ENCODE results near the gene TUBAL3.

TUBAL3 gene

DNA sequence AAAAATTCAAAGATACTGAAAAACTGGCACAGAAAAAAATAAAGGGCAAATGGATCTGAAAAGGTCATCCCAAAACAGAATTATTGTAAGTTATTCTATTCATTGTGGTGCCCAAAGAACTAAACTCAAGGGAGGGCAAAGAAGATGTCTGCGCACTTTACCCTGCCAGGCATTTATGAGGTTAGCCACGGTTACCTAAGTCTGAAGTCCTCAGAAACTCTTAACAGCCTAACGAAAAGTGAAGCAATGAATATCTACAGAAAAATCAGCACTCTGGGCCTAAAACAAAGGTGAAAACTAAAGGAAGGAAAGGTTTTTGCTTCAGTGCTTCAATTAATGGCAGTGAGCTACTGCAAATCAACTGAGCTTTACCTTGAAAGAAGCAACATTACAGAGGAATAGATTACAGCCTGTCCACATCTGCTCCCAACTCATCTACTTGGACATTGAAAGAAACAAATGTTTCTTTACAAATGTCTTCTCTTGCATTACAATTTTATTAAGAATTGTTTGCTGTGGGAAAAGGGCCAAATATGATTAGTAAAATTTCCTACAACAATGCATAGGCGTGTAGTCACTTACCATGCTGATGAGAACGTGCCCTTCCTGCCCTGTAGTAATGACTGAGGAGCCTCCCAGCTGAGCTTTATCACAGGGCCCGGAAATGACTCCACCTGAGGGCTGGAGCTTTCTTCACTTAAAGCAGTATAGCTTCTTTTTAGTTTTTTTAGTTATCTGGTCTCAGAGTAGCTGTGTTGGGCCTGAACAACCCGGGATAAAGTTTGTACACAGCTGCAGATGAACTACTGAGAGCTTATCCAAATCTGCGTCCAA, at the start of gene TUBAL3:
Gene TUBAL3, minus strand, starts transcription at position 621 of the 834 bp plus-strand sequence. Its CDS starts 36 bp downstream, at position 585.
- DNase-seq = no peak

DNA sequence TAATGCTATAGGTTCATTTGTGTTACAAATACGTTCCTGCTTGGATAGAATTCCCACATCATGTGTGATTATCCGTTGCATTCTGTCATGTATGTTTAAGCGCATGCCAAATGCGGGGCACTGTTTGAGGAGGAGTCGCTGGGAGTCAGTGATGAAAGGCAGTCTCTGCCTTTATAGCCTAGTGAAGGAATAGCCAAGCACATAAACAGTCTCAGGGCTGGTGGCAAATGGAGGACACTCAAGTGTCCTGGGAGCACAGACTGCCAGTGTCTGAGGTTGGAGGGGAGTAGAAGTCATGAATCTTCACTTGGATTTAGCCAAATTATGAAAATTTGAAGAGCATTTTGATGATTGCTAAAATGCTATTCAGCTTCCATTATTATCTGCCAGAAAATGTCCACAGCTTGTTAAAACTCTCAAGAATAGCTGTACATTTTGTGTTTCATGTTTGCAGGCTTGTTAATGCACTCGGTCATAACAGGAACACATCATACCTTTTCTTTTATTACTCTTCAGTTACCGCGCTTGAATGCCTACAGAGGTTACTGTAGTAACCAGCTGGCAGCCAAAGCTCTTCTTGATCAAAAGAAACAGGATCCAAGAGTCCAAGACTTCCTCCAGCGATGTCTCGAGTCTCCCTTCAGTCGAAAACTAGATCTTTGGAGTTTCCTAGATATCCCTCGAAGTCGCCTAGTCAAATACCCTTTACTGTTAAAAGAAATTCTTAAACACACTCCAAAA, 49.3 kb upstream of the TUBAL3 start:
- DNase-seq = peak; percentile 61

DNA sequence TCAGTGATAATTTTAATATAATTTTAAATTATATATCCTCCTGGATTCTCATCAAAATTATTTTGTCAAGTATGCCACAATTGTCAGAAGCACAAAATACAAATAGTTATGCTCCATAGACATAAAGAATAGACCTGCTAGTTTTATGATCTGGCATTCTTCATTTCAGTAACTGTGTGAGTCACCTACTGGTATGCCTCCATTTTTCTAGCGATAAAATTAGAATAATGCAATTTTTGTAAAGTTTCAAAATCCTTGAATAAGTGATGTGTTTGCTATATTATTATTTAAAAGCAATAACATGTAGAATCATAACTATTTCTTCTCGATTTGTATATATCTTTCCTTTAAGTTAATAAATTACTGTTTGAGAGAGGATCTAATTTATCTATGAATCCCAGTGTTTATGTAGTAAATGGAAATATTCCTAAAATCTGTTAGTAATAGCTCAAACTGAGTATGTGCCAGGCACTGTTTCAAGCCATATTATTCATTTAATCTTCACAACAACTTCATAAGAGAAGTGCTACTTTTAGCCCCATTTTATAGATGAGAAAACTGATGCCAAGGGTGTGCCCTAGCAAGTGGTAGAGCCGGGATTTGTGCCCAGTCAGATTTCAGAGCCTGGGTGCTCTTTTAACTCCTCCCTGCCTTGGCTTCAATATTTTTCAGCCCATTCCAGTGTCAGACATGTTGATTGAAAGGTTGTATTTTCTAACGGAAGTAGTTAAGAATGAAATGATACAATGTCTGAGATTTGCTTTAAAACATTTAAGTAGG, 46.2 kb upstream of the TUBAL3 start:
- DNase-seq = no peak

DNA sequence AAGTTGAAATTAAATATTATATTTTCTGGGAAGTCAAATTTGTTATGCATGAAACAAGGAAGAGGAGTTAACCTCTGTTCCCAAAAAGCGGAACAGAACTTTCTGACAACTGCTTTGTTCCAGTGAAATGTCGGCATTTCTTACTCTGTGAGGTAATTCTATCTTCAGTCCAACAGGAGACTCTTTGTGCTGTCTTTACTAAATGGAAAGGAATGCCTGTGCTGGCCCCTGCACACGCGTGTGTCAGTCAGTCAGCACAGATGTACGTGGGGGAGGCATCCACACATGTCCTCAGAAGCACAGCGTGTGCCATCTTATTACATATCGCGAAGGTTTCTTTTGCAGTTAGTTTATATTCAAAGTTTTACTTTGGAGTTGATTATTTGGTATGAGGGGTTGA, 45.2 kb upstream of the TUBAL3 start:
- no peak for DNase-seq

DNA sequence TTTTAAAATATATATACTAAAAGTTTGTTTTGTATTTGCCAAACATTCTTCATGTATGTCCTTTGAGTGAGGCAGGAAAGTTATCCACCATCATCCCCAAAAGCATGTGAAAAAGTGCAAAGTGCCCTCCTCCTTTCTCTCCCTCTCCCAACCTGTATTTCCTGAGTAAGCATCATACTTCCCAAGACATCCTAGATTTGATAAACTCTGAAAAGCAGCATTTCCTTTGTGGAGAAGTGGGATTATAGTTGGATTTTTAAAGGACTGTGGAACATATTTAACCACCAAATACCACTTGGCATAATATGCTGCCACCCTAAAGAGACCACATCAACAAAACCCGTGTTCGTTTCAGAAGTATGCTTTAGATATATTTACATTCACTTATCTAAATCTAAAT, 44.6 kb upstream of the TUBAL3 start:
- DNase-seq = no peak

DNA sequence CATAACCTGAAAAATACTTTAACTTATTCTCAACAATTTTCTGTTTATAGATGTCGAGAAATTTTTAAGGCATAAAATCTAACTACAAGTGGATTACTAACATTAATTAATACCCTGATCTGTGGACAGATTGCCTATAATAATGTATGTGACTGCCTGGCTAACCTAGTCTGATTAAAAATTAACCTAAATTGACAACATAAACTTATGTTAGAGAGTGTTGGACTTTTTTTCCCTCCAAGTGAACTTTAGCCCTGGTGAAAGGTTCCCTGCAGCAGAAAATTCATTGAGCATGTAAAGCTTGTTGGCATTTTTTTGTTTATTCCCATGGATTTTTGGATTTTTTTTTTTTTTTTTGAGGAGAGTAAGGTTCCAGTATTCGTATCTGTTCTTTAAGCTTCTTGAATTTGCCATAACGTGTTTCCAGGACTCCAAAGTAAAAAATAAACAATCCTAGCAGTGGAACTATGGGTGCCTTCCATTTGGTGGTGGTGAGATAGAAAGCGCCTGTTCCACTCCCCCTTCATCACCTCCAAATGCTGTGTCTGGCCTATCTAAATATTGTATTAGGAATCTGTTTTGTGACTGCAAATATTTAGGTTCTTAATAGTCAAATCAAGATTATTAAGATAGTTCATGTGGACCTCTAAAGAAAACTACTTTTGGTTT, 43.8 kb upstream of the TUBAL3 start:
- no peak for DNase-seq

DNA sequence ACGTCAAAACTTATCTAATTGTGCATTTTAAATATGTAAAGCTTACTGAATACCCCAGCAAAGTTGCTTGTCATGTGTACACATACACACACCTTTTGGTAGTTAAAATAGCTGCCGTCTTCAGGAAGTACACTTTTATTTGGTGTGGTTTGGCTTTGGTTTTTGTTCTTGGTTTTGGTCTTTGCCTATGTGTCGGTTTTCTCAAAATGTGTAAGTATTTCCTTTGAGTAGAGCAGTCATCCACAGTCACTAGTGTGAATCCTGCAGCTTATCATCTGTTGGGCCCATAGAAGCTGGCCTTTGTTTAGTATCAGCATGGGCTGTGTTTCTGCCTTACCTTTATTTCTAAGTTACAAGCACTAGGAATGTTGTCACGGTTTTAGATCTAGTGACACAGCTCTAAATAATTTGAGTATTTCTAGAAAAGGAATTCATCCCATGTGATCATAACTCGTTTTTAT, 43.0 kb upstream of the TUBAL3 start:
- DNase-seq = peak; percentile 55

DNA sequence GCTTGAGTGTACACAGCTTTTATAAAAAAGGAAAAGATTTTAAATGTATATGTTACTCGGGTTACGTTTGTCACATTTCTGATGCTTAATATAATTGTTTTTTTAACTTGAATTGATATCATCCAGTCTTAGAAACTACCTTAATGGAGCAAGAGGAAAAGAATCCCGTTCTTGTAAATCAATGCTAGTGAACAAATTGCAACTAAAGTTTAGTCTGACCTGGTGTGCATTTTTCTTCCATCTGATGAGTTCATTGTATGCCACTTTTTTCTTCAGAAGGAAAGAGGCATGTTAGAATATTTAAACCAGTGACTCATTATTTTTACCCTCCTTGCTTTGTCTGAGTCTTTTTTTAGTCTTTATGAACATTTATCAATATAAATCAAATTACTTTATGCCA, 42.4 kb upstream of the TUBAL3 start:
- peak; percentile 45 for DNase-seq

DNA sequence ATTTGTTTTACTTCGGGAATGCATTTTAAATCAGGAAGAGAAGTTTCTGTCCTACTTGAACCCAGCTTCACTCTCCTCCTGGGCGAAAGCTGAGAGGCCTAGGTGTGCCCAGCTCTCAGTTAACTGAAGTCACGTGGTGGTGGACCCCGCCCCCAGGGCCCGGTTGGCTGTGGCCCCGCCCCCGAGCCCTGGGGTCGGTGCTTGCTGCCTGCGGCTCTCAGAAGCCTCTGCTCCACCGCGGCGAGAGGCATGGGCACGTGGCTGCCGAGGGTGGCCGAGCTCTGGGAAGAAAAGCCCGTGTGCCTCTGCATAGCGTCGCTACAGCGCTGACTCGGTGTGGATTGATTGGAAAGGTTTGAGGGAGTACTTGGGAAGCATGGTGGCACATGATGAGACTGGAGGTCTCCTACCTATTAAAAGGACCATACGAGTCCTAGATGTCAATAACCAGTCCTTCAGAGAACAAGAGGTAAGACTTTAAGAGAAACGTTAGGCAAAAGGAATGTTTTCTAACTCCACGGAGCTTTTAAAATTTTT, 41.8 kb upstream of the TUBAL3 start:
- peak; percentile 99 for DNase-seq

DNA sequence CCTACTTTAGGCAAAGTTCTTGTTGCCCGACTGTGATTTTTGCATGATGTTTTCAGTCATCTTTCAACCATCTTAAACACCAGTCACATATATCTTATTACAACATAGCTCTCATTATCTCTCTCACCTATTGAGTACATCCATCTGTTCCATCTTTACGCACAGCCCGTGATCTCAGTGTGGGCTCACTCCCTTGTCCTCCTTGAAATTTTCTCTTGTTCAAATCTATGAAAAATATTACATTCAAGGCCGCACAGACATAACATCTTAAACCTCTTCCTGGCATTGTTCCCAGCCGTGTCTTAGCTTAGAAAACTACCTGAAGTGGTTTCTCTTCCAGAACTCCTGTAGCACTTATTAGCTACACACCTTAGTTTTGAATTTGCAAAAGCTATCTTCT, 40.4 kb upstream of the TUBAL3 start:
- no peak for DNase-seq

DNA sequence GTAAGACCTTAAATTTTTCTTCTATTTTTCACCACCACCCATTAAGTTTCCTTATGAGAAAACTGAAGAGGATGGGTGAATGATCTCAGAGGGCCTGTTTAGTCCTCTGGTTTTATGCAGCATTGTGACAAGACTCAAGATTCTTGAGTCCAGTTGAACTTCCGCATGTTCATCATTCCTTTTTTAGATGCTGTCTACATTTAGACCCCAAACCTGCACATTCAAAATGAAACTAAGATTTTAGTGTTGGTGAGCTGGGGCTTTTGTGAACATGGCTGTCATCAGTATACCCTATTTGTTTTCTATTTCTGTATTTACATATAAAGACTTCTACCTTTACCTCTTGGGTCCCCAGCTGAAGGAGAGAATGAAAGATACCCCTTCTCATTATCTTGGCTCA, 38.8 kb upstream of the TUBAL3 start:
- no peak for DNase-seq

DNA sequence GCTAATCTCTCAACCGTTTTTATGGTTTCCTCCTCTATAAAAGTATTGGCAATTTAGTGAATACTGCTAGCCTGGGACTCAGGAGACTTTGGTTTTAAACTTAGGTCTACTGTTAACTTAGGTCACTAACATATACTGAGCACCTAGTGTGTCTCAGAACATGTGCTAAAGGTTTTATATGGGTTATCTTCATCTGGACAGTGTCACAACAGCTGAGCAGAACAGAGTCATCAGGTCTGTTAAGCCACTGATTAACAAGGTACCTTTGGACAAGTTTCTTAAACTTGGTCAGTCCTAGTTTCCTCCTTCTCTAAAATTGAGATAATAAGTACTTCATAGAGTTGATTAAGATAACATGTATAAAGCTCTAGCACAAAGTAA, 38.4 kb upstream of the TUBAL3 start:
- DNase-seq = no peak

DNA sequence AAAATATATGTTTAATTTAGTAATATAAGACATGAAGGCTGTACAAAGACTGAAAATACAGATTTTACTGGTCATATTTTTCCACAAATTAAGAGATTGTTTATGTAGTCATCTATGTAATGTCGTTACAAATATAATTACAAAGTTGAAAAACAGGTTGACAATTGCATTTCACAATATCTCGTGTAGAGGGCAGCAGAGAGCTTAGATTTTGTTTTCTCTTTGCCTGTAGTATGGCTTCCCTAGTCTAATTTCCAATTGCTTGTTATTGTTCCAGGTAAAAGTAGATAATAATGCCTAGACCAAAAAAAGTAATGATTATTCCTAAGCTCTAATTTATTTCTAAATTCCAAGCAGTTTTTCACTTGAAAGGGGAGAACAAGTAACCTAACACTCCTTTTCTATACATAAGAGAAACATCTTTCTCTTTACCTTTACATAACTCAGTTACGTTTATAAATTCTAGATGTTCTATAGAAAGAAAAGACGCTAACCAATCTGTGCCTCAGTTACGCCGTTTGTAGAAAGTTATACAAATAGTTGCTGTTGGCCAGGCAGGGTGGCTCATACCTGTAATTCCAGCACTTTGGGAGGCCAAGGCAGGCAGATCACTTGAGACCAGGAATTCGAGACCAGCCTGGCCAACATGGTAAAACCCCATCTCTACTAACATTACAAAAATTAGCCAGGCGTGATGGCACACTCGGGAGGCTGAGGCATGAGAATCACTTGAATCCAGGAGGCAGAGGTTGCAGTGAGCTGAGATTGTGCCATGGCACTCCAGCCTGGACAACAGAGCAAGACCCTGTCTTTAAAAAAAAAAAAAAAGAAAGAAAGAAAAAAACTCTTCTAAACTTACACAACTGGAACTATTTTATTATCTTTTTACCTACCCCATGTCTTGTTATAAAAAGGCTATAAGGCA, 37.7 kb upstream of the TUBAL3 start:
- DNase-seq = peak; percentile 78

DNA sequence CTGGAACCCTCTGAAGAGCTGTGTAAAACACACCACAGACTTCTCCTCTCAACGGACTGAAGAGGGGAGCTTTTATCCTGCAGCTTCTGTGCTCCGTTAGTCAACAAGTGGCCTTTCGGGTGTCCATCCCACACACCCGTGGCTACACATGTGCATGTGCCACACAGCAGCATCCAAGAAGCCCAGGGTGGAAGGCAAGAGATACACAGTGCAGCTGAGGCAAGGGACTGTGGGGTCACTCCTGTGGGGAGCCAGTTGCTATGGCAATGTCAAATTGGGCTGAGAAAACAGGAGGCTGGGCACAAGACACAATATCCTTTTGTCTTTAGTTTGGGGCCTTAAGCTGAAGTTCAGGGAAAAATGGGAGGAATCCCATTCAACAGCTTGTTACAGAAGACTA, 36.5 kb upstream of the TUBAL3 start:
- DNase-seq = no peak

DNA sequence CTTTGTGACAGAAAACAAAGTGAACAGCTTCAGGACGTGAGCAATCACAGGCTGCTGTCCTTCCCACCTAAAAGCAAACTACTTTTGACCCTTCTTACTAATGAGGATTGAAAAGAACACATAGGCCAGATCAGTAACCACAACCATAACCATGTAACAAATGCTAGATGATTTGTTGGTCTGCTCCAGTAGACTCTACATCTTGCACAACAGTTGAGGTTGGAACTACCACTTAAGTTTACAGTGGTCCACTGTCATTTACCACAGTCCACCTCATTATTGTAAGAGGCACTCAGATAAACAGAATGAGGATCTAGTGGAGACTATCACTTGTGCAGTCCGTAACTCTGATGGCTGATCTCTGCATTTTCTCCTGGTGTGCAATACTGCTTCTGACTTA, 35.6 kb upstream of the TUBAL3 start:
- no peak for DNase-seq

DNA sequence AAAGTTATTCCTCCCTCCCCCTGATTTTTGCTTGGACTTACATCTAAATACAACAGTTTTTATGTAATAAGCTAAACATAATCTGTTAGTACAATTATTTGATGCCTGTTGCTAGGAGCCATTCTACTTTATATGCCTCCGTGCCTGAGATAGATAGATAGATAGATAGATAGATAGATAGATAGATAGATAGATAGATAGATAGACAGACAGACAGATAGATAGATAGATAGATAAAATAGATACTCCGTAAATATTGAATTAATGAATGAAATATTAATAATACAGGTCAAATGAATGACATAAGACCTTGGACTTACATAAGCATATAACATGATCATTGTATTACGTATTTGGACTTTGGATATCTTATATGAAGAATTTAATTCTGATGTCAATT, 30.7 kb upstream of the TUBAL3 start:
- no peak for DNase-seq

DNA sequence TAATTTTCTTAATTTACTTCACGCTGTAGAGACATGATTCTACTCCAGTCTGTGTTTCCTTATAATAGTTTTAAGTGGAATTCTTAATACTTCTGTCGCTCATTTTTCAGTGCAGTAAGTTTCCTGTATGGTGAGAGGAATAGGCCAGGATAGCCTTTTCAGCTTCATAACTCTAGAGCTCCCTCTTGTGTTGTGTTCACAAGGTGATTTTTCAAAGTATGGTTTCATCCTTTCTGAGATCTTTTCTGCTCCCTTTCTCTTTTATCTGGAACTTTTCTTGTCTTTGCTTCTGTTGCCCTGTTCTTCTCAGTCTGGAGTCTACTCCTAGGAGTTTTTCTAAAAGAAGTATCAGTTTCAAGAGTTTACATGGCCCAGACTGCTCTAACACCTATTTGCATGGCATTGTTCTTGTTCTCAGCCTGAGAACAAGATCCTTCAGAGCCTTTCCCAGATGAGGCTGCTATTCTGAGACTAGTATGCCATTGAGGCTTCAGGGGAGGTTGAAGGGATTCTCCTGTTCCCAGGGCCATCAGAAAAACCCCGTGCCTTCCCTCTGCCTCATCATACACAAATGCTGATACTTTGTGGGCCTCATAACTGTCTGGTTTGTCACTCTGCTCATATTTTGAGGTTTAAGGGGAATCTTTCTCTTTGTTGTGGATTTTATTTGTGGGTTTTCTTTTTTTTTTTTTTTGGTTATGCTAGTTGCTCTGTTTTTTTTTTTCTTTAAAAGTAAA, 29.6 kb upstream of the TUBAL3 start:
- peak; percentile 83 for DNase-seq

DNA sequence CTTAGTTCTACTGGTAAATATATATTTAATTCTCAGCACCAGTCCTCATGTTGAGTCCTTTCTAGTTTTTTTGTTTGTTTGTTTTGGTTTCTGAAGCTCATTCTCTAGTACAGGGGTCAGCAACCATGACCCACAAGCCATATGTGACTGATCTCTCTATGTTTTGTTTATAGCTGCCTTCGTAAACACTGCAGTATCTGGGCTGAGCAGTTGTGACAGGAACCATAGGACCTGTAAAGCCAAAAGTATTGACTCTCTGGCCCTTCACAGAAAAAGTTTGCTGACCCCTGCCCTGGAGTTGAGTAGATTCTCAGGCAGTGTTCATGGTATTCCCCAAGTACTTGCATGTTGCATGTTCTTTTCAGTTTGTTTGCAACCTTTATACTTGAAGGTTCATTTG, 28.6 kb upstream of the TUBAL3 start:
- peak; percentile 44 for DNase-seq

DNA sequence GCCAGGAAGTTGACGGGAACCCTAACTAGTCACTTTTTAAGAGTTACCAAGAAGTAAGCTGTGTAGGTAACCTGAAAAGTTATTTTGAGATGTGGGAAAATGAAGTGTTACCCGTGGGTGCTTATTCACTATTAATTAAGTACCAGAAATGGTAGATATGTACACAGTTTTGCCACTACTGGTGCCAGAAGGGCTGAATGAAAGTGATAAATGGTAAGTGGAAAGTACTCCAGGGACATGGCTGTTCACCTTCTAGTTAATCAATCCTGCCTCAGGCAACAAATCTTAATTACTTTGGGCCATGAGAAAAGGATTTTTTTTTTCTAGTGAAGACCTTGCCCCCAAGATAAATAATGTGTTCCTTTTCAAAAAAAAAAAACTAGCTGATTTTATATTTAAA, 23.5 kb upstream of the TUBAL3 start:
- DNase-seq = no peak

DNA sequence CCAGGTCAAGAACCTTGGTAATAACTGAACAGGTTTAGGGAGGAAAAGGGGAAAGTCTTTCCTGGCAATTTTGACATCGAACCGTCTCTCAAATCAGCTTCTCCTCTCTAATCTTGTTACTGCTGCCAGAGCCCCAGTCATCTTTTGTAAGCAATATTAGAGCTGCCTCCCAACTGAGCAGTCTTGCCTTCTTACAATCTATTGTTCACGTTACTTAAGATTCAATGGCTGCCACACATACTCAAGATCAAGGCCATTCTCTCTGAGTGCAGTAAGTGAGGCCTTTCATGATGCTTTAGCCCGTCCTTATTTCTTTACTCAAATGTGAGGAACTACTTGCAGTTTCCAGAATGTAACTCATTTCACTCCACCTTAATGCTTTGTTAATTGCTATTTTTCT, 20.1 kb upstream of the TUBAL3 start:
- no peak for DNase-seq

DNA sequence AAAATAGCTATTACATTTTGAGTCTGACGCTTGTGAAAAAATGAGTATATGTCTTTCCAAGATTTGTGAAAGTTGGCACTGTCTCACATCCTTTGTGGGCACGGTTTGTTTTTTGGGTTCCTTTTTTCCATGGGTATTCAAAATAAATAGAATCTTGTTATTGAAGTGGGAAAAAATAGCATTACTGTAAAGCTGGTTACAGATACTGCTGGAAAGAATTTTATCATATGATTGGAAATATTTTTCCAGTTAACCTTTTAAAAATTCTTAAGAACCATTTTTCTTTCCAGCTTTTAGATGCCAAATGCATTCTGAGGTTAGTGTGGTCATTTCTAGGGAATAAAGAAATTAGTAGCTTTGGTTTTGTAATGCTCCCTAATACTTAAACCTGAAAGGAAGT, 19.1 kb upstream of the TUBAL3 start:
- DNase-seq = no peak

Data from DMS53 (cell line).